GM12878 (cell line): ENCODE results near the gene PABPC1L.

ENCODE experiments used
- POLR2AphosphoS5 ChIP-seq: IDR thresholded peaks from 2 replicates; pipeline ENCODE4 v1.6.1; 2011; ENCODE audit warnings: mild to moderate bottlenecking, low read length, inconsistent platforms
- WRNIP1 ChIP-seq: IDR thresholded peaks from 2 replicates; pipeline ENCODE4 v1.6.1; 2011; ENCODE audit warnings: low read depth, low read length, improper control_type of control experiment, borderline replicate concordance

DNA sequence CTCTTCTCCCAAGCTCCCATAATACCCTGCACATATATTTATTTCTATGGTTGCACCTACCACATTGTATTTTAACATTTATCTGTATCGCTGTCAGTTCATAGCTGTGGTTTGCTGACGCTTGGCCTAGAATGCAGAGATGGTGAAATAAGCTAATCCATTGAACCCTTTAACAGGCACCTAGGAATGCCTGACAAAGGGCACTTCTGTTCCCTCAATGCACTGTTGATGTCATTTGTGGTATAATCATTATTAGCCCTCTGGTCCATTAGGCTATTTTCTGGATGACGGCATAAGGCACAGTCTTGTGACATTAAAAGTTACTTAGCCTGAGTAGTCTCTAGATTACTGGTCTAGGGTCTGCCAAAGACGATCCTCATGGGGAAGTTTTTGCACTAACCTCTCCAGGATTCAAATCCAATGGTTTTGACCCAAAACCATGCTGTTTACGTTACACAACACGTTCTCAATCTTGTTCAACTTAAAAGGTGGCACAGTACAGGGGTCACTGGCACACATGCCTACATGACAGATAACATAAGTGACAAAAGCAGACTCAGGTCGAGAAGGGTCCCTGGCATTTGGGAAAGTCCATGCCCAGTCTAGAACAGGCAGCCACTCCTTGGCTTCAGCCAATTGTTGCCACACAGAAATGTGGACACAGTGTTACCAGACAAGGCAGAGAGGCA lies 26.5 kb upstream of the PABPC1L start:
- TF ChIP-seq WRNIP1 (no peak), POLR2AphosphoS5 (no peak)
